Endothelial cell (in vitro differentiated cells): ENCODE data around the gene SIRPB2. TPM values are rescaled to one million over a fixed set of nuclear protein-coding genes. Genes with fewer than 3 reads are reported as not detected.

Experiments
- DNase-seq: peaks from one replicate; pipeline ENCODE4 v3.0.0; 2021; ENCODE audit warnings: low spot score
- H3K27ac Mint-ChIP-seq: one replicate; pipeline ENCODE4 v1.8.0; 2021; ENCODE audit warnings: mixed read lengths, inconsistent platforms; ENCODE audit not compliant: unreplicated experiment
- H3K27me3 Mint-ChIP-seq: one replicate; pipeline ENCODE4 v1.8.0; 2021; ENCODE audit warnings: mild to moderate bottlenecking, moderate library complexity, mixed read lengths, inconsistent platforms; ENCODE audit not compliant: unreplicated experiment
- H3K36me3 Mint-ChIP-seq: one replicate; pipeline ENCODE4 v1.8.0; 2021; ENCODE audit warnings: mild to moderate bottlenecking, low read depth, mixed read lengths, inconsistent platforms; ENCODE audit not compliant: unreplicated experiment
- H3K4me1 Mint-ChIP-seq: one replicate; pipeline ENCODE4 v1.8.0; 2021; ENCODE audit warnings: mild to moderate bottlenecking, mixed read lengths, inconsistent platforms; ENCODE audit not compliant: unreplicated experiment
- H3K4me3 Mint-ChIP-seq: one replicate; pipeline ENCODE4 v1.8.0; 2021; ENCODE audit warnings: mild to moderate bottlenecking, mixed read lengths, inconsistent platforms; ENCODE audit not compliant: unreplicated experiment
- H3K9me3 Mint-ChIP-seq: one replicate; pipeline ENCODE4 v1.8.0; 2021; ENCODE audit warnings: mixed read lengths, inconsistent platforms; ENCODE audit not compliant: unreplicated experiment
- CTCF ChIP-seq: fragments of 200-600 bp; sonication (generic); IDR thresholded peaks from one replicate; pipeline ENCODE4 v1.5.0; 2021; ENCODE audit warnings: antibody characterized with exemption; ENCODE audit not compliant: unreplicated experiment
- total RNA-seq: library from RNA; stranded (reverse); fragmentation: NEBNext Ultra II Directional; extraction: Animal tissue kit (Norgen Biotek cat#: 25700); gene quantifications from one replicate; pipeline ENCODE4 v1.2.1, GENCODE V29; 2021; ENCODE audit not compliant: unreplicated experiment

Gene SIRPB2
- total RNA-seq, 1 donor from 2014 or later = 41.5 TPM

GRCh38 chr20:1466211-1467081, 24.8 kb downstream of the SIRPB2 start, which contains the start of gene NSFL1C:
TSS of gene NSFL1C (minus strand) at chr20:1466849. CDS start at chr20:1466824, 25 bp downstream.
- peaks cover 39% of the 10 kb centered on the region for H3K36me3 Mint-ChIP-seq
- TF ChIP-seq CTCF = peak; percentile 96
- H3K27ac Mint-ChIP-seq = peak within 1 kb of the TSS; percentile 99
- peaks cover 48% of the 10 kb centered on the region for H3K4me1 Mint-ChIP-seq
- peak; percentile 99 for DNase-seq
- H3K4me3 Mint-ChIP-seq = peak within 1 kb of the TSS; percentile 96
- no peaks in the 10 kb centered on the region for H3K9me3 Mint-ChIP-seq
- H3K27me3 Mint-ChIP-seq = peaks cover 17% of the 10 kb centered on the region

- Mint-ChIP-seq H3K4me1 (peaks cover 40% of the 10 kb centered on the region), H3K9me3 (no peaks in the 10 kb centered on the region), H3K36me3 (peaks cover 38% of the 10 kb centered on the region), H3K27me3 (peaks cover 17% of the 10 kb centered on the region), H3K27ac (peak overlapping the region; percentile 87), H3K4me3 (peak overlapping the region; percentile 96)
- DNase-seq = no peak
- TF ChIP-seq CTCF = no peak
These were observed 25.6 kb downstream of the SIRPB2 start for GRCh38 chr20:1465470-1466210.

- Mint-ChIP-seq H3K9me3 (no peaks in the 10 kb centered on the region), H3K36me3 (peaks cover 44% of the 10 kb centered on the region), H3K4me3 (no peak overlapping the region), H3K27ac (no peak overlapping the region), H3K4me1 (peaks cover 37% of the 10 kb centered on the region), H3K27me3 (peaks cover 15% of the 10 kb centered on the region)
- TF ChIP-seq CTCF = no peak
- no peak for DNase-seq
These were observed 27.1 kb downstream of the SIRPB2 start for GRCh38 chr20:1463971-1464570.

GRCh38 chr20:1462834-1463233, 28.4 kb downstream of the SIRPB2 start:
- H3K27me3 Mint-ChIP-seq = peaks cover 11% of the 10 kb centered on the region
- H3K27ac Mint-ChIP-seq = no peak overlapping the region
- H3K36me3 Mint-ChIP-seq = peaks cover 50% of the 10 kb centered on the region
- peak overlapping the region; percentile 7 for H3K4me3 Mint-ChIP-seq
- no peak for DNase-seq
- H3K9me3 Mint-ChIP-seq = no peaks in the 10 kb centered on the region
- H3K4me1 Mint-ChIP-seq = peaks cover 26% of the 10 kb centered on the region
- no peak for TF ChIP-seq CTCF
